B cell (primary cell): ENCODE data around the gene CRYGB. TPM values are rescaled to one million over a fixed set of nuclear protein-coding genes. Genes with fewer than 3 reads are reported as not detected.
A peak's percentile ranks its signal among the peaks of the same experiment; 100 is the strongest.
"Not testable (repeated sequence)": the region's sequence is repeated elsewhere in the genome, so short reads cannot be mapped to it uniquely, and the experiment has no call there.

Source experiments
- ATAC-seq: fragments of 200-7000 bp; cut with Tn5 transposase; one replicate; pipeline ENCODE4 v1.10.0; 2021; ENCODE audit warnings: low read depth, mild to moderate bottlenecking, moderate number of reproducible peaks, moderate library complexity
- CTCF ChIA-PET: fragments of 350-600 bp; sonication (Branson Sonifier 250); formaldehyde crosslinking; loops from one replicate; lab custom pipeline; 2021; ENCODE audit warnings: antibody characterized with exemption, inconsistent platforms; lab: Charles Lee
- POLR2A ChIA-PET: fragments of 350-600 bp; sonication (Branson Sonifier 250); formaldehyde crosslinking; loops from one replicate; lab custom pipeline; 2021; ENCODE audit warnings: antibody characterized with exemption; lab: Charles Lee
- DNase-seq: peaks from one replicate; pipeline ENCODE4 v3.0.0; 2013
- H2AFZ ChIP-seq: 2 replicates; pipeline ENCODE4 v1.6.1; 2012; ENCODE audit warnings: mild to moderate bottlenecking, low read depth, low read length; ENCODE audit not compliant: insufficient read depth, poor library complexity, severe bottlenecking
- H3K27ac ChIP-seq, 2 donors: 1 replicate in 1 of 2; 2 replicates in 1 of 2; pipeline ENCODE4 v1.5.1; 2012 to 2013; ENCODE audit warnings: low read length in 2 of 2, mild to moderate bottlenecking in 2 of 2, moderate library complexity in 1 of 2
- H3K27me3 ChIP-seq, 4 experiments: fragments of 200-600 bp in 1 of 4; sonication (generic) in 1 of 4; replicated peaks in 1 of 4; 1 replicate in 2 of 4; 2 replicates in 2 of 4; pipeline versions ENCODE4 v1.6.1 to v1.7.0; 2013 to 2016; ENCODE audit warnings: low read length in 3 of 4, mild to moderate bottlenecking in 2 of 4, mixed read lengths in 1 of 4, moderate library complexity in 1 of 4; ENCODE audit not compliant: insufficient read depth in 4 of 4, control insufficient read depth in 3 of 4; ENCODE audit errors: control extremely low read depth in 1 of 4
- H3K36me3 ChIP-seq, 2 experiments: replicated peaks in 1 of 2; 1 replicate in 1 of 2; 2 replicates in 1 of 2; pipeline versions ENCODE4 v1.6.1 to v1.7.1; 2013; ENCODE audit warnings: low read length in 1 of 2; ENCODE audit not compliant: insufficient read depth in 2 of 2, control insufficient read depth in 1 of 2; ENCODE audit errors: control extremely low read depth in 1 of 2, extremely low read depth in 1 of 2
- H3K4me1 ChIP-seq, 2 donors: fragments of 200-600 bp in 1 of 2; sonication (generic) in 1 of 2; 1 replicate in 1 of 2; 2 replicates in 1 of 2; pipeline versions ENCODE4 v1.5.1 to v1.6.1; 2013 to 2017; ENCODE audit warnings: low read length in 2 of 2; ENCODE audit not compliant: control insufficient read depth in 2 of 2, insufficient read depth in 2 of 2
- H3K4me2 ChIP-seq: replicated peaks from 2 replicates; pipeline ENCODE3; 2012; ENCODE audit warnings: mild to moderate bottlenecking, low read depth, low read length; ENCODE audit not compliant: poor library complexity, severe bottlenecking
- H3K4me3 ChIP-seq, 5 experiments: fragments of 200-600 bp in 1 of 5; sonication (generic) in 1 of 5; 1 replicate in 3 of 5; 2 replicates in 2 of 5; pipeline versions ENCODE4 v1.5.1 to v1.7.0; 2011 to 2016; ENCODE audit warnings: low read length in 4 of 5, mild to moderate bottlenecking in 4 of 5, low read depth in 2 of 5, control low read depth in 1 of 5, moderate library complexity in 1 of 5; ENCODE audit not compliant: insufficient read depth in 1 of 5; ENCODE audit errors: control extremely low read depth in 1 of 5, extremely low read depth in 1 of 5
- H3K79me2 ChIP-seq: fragments of 200-600 bp; sonication (generic); one replicate; pipeline ENCODE4 v1.6.0; 2016; ENCODE audit warnings: low read length; ENCODE audit not compliant: control insufficient read depth, insufficient read depth
- H3K9ac ChIP-seq: fragments of 200-600 bp; sonication (generic); 2 replicates; pipeline ENCODE4 v1.6.1; 2017; ENCODE audit warnings: mild to moderate bottlenecking, low read length, moderate library complexity
- H3K9me3 ChIP-seq, 3 donors: one replicate each; pipeline versions ENCODE4 v1.6.1 to v1.7.1; 2013; ENCODE audit warnings: low read length in 2 of 3; ENCODE audit not compliant: control insufficient read depth in 2 of 3, insufficient read depth in 1 of 3; ENCODE audit errors: control extremely low read depth in 1 of 3
- H4K20me1 ChIP-seq: 2 replicates; pipeline ENCODE4 v1.6.0; 2012; ENCODE audit warnings: mild to moderate bottlenecking, low read length; ENCODE audit not compliant: insufficient read depth, control insufficient read depth, poor library complexity, severe bottlenecking
- H3K27ac Mint-ChIP-seq: one replicate; pipeline ENCODE4 v1.8.0; 2021; ENCODE audit warnings: mixed read lengths
- H3K27me3 Mint-ChIP-seq: one replicate; pipeline ENCODE4 v1.8.0; 2021; ENCODE audit warnings: mixed read lengths
- H3K4me1 Mint-ChIP-seq: one replicate; pipeline ENCODE4 v1.8.0; 2021; ENCODE audit warnings: mixed read lengths
- H3K4me3 Mint-ChIP-seq: one replicate; pipeline ENCODE4 v1.8.0; 2021; ENCODE audit warnings: mixed read lengths
- H3K9me3 Mint-ChIP-seq: one replicate; pipeline ENCODE4 v1.8.0; 2022; ENCODE audit warnings: mixed read lengths; ENCODE audit not compliant: insufficient read depth
- EZH2 ChIP-seq: IDR thresholded peaks from 2 replicates; pipeline ENCODE4 v1.6.1; 2012; ENCODE audit warnings: borderline replicate concordance, low read depth, mild to moderate bottlenecking, moderate library complexity, low read length; ENCODE audit not compliant: insufficient read depth, poor library complexity, severe bottlenecking
- WGBS: methylation state at CpG from one replicate; pipeline ENCODE4 v1.1.5; 2013; ENCODE audit warnings: missing lambda C conversion rate; ENCODE audit not compliant: insufficient coverage; 5-methylcytosine and 5-hydroxymethylcytosine counted together
- intact Hi-C: fragments of 100-400 bp; cut with micrococcal nuclease; formaldehyde crosslinking; loops from one replicate; pipeline ENCODE4 v1.10.0; 2022
- polyA plus RNA-seq: library from polyadenylated mRNA; depleted of rRNA; stranded (reverse); fragments of >200 nt; gene quantifications from 2 replicates; pipeline ENCODE4 v1.2.3, GENCODE V29; 2012
- total RNA-seq, 2 donors: library from RNA; stranded (reverse); fragments of 120-200 nt in 1 of 2; gene quantifications; 1 replicate in 1 of 2; 2 replicates in 1 of 2; pipeline versions ENCODE4 v1.2.3 to v1.2.4, GENCODE V29; 2013 to 2022
- TF ChIP-seq, protein P1 (sequence below): fragments of 200-600 bp; IDR thresholded peaks from one replicate; pipeline ENCODE4 v1.8.0; 2022; ENCODE audit warnings: antibody characterized with exemption, mild to moderate bottlenecking

CRYGB gene
- total and polyA plus RNA-seq, 2 donors (not counting 1 experiment from before 2014, with no cell fraction given): not detected

- H3K27ac ChIP-seq: no peak overlapping the region
- no peak overlapping the region for H3K4me3 ChIP-seq
- H3K27me3 Mint-ChIP-seq: peaks cover 34% of the 10 kb centered on the region
- peaks cover 0 to 8% of the 10 kb centered on the region in 2 donors for H3K4me1 ChIP-seq
- peaks cover 11% of the 10 kb centered on the region for H3K4me1 Mint-ChIP-seq
- no peaks in the 10 kb centered on the region for H3K9me3 Mint-ChIP-seq
- H2AFZ ChIP-seq: no peak overlapping the region
- TF ChIP-seq, protein P1, sequence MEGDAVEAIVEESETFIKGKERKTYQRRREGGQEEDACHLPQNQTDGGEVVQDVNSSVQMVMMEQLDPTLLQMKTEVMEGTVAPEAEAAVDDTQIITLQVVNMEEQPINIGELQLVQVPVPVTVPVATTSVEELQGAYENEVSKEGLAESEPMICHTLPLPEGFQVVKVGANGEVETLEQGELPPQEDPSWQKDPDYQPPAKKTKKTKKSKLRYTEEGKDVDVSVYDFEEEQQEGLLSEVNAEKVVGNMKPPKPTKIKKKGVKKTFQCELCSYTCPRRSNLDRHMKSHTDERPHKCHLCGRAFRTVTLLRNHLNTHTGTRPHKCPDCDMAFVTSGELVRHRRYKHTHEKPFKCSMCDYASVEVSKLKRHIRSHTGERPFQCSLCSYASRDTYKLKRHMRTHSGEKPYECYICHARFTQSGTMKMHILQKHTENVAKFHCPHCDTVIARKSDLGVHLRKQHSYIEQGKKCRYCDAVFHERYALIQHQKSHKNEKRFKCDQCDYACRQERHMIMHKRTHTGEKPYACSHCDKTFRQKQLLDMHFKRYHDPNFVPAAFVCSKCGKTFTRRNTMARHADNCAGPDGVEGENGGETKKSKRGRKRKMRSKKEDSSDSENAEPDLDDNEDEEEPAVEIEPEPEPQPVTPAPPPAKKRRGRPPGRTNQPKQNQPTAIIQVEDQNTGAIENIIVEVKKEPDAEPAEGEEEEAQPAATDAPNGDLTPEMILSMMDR: no peak
- no peak for TF ChIP-seq EZH2
- no peak overlapping the region for H3K4me3 Mint-ChIP-seq
- ChIA-PET CTCF (no interaction called here), POLR2A (no interaction called here)
- H4K20me1 ChIP-seq: no peaks in the 10 kb centered on the region
- peaks cover 0 to 20% (median 13%) of the 10 kb centered on the region in 4 experiments for H3K27me3 ChIP-seq
- H3K79me2 ChIP-seq: no peaks in the 10 kb centered on the region
- DNase-seq: no peak
- H3K4me2 ChIP-seq: no peak overlapping the region
- no peak overlapping the region for H3K27ac Mint-ChIP-seq
- H3K9ac ChIP-seq: no peak overlapping the region
- no CpG with 5 or more reads among the region's 4 CpGs for WGBS
- H3K9me3 ChIP-seq: no peaks in the 10 kb centered on the region
- intact Hi-C loops: no loop called here
- H3K36me3 ChIP-seq: no peaks in the 10 kb centered on the region
- no peak for ATAC-seq
These were observed 18.9 kb downstream of the CRYGB start for GRCh38 chr2:208127090-208127489.

DNA sequence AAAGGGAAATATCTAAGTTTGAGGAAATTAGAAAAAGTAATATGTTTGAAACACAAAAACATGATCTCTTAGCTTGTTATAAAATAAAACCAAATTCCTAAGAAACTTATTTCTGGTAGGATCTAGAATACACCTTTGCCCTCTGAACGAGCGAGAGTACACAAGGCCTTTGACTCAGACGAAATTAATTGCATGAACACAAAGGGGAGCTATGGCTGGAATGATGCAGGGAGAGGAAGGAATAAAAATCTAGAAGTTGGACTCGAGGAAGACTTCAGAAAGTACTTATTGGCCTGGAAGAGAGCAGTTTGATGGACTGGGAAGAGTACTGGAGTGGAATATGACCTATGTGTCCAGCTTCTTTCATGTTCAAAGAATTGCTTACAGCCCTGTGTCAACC lies 20.7 kb downstream of the CRYGB start:
- TF ChIP-seq, protein P1: no peak
- no peak for TF ChIP-seq EZH2
- no peak overlapping the region for H3K27ac Mint-ChIP-seq
- H3K4me3 Mint-ChIP-seq: no peak overlapping the region
- Histone ChIP-seq H3K27ac (no peak overlapping the region), H4K20me1 (no peaks in the 10 kb centered on the region), H3K4me3 (no peak overlapping the region), H2AFZ (no peak overlapping the region), H3K9me3 (no peaks in the 10 kb centered on the region), H3K4me1 (peaks cover 0 to 8% of the 10 kb centered on the region in 2 donors), H3K9ac (no peak overlapping the region), H3K36me3 (no peaks in the 10 kb centered on the region), H3K4me2 (no peak overlapping the region), H3K27me3 (peaks cover 0 to 20% (median 13%) of the 10 kb centered on the region in 4 experiments), H3K79me2 (no peaks in the 10 kb centered on the region)
- ChIA-PET POLR2A (no interaction called here), CTCF (interaction anchor here (0.9 kb wide), 1 partner anchor 248 kb away, joined by 3 read pairs; no protein-coding TSS in a partner anchor)
- peaks cover 41% of the 10 kb centered on the region for H3K27me3 Mint-ChIP-seq
- no peaks in the 10 kb centered on the region for H3K9me3 Mint-ChIP-seq
- 70% methylated on average over 1 of the region's 4 CpGs for WGBS
- ATAC-seq (no peak), DNase-seq (no peak)
- intact Hi-C loops: no loop called here
- peaks cover 11% of the 10 kb centered on the region for H3K4me1 Mint-ChIP-seq

DNA sequence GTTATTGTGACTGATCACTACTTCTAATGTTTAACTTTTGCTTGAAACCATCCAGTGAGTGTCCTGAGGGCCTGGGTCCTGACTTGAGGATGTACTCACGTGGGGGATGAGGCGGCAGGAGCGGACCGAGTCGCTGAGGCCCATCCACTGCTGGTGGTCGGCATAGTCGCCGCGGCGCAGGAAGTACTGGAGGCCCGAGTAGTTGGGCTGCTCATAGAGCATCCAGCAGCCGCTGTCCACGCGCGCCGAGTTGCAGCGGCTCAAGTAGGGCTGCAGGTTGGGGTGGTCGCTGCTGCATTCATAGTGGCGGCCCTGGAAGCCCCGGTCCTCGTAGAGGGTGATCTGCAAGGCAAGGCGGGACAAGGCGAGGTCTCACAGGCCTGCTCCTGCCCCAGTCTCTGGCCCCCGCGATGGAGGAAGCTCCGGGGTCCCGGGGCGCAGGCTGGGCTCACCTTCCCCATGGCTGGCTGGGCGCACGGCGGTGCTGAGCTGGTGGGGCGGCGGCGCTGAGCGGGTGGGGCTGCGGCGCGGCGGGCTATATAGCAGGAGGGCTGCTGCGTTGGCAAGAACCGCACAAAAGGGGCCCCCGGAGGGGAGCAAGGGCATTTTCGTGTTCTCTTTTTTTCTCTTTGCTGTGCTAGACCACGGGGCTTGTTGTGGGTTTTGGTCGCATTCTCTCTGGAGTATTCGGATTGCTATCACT lies 21.8 kb downstream of the CRYGB start, which contains the start of gene CRYGD:
CRYGD (minus strand) TSS at position 512 of the 703 bp plus-strand sequence; CDS start at position 461, 51 bp downstream.
- H3K4me1 ChIP-seq, POLR2A ChIA-PET, H3K9me3 Mint-ChIP-seq, H3K36me3 ChIP-seq, intact Hi-C loops, ATAC-seq, H3K27ac ChIP-seq, H3K9me3 ChIP-seq, H3K27ac Mint-ChIP-seq, H3K79me2 ChIP-seq, H4K20me1 ChIP-seq, H3K9ac ChIP-seq, H3K4me3 ChIP-seq: not testable (repeated sequence)
- peak; percentile 9 for DNase-seq
- Histone ChIP-seq H2AFZ (peak within 1 kb of the TSS; percentile 49), H3K4me2 (peak within 1 kb of the TSS; percentile 55), H3K27me3 (peaks cover 0 to 20% (median 13%) of the 10 kb centered on the region in 4 experiments)
- Mint-ChIP-seq H3K4me3 (peak within 1 kb of the TSS; percentile 55), H3K4me1 (peaks cover 11% of the 10 kb centered on the region), H3K27me3 (peaks cover 41% of the 10 kb centered on the region)
- CTCF ChIA-PET: interaction anchor here (0.9 kb wide), 1 partner anchor 249 kb away, joined by 3 read pairs; no protein-coding TSS in a partner anchor
- WGBS: 3% methylated on average over 43 of the region's 46 CpGs
